GM12892 (cell line): ENCODE measurements around the gene BBIP1.

ENCODE experiments used
- POLR2A ChIP-seq: IDR thresholded peaks from 2 replicates; pipeline ENCODE4 v1.6.1; 2011; ENCODE audit warnings: low read depth, low read length, control low read depth
- POLR2AphosphoS5 ChIP-seq: IDR thresholded peaks from 2 replicates; pipeline ENCODE4 v1.6.1; 2011; ENCODE audit warnings: low read depth, low read length, control low read depth
- TAF1 ChIP-seq: IDR thresholded peaks from 2 replicates; pipeline ENCODE4 v1.6.1; 2011; ENCODE audit warnings: low read depth, mild to moderate bottlenecking, control low read depth, low read length, borderline replicate concordance

DNA sequence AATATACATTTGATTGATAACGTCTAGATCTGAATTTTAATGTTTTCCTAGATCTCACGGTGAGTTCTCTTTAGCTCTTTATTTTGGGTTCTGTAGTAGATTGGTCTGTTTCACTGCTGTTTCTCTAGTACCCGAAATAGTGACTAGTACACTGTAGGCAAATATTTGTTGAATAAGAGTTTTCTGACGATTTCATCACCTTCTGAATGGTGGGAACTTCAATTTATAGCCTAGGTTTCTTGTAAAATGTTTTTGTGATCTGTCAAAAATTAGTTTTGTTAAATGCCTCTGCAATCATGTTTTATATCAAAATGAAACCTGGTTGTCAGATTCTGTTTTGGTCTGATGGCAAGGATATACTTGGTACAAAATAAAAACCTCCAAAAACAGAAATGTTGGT lies 37.1 kb downstream of the BBIP1 start:
- TF ChIP-seq POLR2AphosphoS5 (no peak), TAF1 (no peak), POLR2A (no peak)
